GM18508 (cell line): ENCODE data around the gene ZNF827.
"Not testable (repeated sequence)": the region's sequence is repeated elsewhere in the genome, so short reads cannot be mapped to it uniquely, and the experiment has no call there.

Experiments
- ATAC-seq: cut with Tn5 transposase; IDR thresholded peaks from one replicate; pipeline ENCODE4 v1.9.1; 2021; ENCODE audit warnings: moderate number of reproducible peaks; ENCODE audit not compliant: insufficient read depth, unreplicated experiment

Gene ZNF827

DNA sequence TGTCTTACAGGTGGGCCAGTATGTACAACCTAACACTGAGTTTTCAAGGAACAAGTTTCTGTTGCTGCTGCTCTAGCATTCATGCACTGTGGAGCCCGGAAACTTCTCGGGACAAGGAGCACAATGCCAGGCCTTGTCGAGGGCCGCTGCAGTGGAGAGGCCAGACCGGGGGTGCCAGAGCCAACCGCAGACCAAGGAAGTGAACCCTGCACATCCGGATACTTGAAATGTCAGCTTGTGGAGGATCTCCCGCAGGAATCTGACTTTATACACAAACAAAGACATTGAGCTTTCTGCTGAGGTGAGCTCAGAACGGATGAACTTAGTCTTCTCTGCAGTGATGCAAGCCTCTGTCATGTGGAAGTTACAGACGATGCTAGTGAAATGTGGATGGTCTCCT lies 99.5 kb downstream of the ZNF827 start:
- ATAC-seq, result no peak

- not testable (repeated sequence) for ATAC-seq
Observed at GRCh38 chr4:145832384-145832783, 106.2 kb downstream of the ZNF827 start.

- peak; percentile 53 for ATAC-seq
Observed at GRCh38 chr4:145830699-145831098, 107.9 kb downstream of the ZNF827 start.

DNA sequence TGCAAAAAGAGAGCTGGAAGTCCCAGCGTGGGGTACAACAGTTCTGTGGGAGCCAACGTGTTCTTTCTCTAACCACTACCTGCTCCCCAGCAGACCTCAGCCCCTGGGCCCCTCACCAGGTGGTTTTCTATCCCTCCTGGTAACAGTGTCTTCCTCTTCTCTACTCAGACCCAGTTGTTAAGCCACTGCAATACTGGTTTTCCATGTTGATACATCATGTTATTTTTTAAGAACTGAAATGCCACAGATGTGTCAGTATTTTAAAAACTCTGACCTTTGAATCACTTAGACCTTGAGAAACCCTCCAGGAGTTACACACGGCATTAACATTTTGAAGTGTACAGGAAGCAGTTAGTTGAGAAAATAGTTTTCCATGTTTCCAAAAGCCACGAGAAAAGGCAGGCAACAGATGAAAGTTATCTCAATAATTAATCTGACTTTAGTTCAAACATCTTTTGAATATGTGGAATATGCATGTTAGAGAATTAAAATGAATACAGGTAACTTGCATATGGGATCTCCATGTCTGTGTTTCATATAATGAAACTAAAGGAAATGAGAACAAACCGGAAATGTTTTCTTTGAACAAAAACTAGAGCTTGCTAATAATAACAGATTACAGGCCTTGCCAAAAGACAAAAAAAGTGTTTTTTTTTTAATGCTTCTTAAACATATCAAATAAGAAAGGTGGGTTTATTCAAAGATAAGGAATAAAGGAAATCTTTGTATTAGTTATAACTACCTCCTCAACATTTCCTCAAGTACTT lies 108.8 kb downstream of the ZNF827 start:
- peak; percentile 38 for ATAC-seq

- peak; percentile 65 for ATAC-seq
Observed at GRCh38 chr4:145828802-145829485, 109.7 kb downstream of the ZNF827 start.

DNA sequence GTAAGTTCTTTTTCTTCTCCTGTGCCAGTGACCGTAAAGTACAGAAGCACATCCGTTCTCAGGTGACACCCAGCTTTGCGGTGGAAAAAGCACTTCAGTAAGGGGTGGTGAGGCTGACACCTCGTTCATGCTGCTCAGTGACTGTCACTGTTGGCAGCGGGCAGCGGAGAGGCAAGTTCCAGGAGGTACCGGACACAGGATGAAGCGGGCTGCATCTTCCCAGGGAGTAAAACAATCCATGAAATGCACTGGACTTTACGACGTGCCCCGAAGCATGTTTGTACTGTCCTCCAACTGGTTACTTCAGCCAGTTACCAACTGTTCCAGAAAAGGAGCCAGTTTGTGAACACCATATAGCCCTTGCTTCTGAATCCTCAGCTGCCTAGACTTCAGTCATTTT lies 110.7 kb downstream of the ZNF827 start:
- ATAC-seq, result no peak

DNA sequence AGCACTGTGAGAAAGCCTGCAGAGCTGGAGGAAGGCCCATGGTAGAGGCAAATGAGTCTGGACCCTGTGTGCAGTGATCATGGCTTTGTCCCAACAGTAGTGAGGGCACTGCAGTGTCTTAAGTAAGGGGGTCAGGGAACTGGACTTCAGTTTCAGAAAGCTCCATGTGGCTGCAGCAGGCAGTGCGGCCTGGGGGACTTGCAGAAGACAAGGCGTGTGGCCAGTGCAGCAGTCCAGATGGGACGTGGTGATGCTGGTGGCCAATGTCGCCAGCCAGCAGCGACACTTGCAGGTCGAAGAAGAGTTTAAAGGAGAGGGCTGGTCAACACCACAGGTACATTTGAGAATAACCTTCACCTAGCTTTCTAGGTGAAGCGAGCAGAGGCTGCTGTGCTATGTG lies 113.4 kb downstream of the ZNF827 start:
- no peak for ATAC-seq

- no peak for ATAC-seq
Observed at GRCh38 chr4:145824463-145824862, 114.2 kb downstream of the ZNF827 start.

- ATAC-seq, result no peak
Observed at GRCh38 chr4:145823743-145824142, 114.9 kb downstream of the ZNF827 start.

DNA sequence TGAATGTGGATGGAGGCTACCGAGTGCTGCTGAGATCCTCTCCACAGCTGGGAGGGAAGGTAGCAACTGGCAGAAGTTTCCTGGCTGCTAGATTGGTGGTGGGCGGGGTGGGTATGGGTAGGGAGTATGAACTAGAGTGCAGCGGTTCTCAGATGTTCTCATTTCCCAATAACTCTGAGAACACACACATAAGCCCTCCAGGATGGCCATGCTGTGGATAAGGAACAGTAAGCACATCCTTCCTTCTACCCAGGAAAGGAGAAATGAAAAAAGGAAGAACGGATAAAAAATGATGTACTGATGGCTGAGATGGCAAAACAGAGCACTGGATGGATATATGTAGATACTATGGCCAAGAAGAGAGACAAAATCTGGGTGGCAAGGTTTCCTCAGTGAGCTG lies 116.0 kb downstream of the ZNF827 start:
- ATAC-seq, result no peak

DNA sequence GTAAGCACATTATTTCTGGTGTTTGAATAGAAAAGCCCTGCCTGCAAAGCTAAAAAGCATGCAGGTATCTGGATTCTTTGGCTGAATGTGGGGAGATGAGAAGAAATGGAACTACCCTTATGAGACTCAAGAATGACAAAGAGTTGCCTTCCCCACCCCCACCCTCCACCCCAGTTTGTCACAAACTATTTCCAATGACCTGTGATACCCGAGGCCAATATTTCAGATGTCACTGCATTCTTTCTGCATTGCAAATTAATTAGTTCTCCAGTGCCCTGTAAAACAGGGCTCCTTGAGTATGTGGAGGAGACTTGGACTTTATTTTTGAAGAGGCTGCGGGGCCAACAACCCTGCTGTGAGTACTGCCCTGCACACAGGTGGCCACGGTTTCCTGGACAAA lies 116.4 kb downstream of the ZNF827 start:
- no peak for ATAC-seq

DNA sequence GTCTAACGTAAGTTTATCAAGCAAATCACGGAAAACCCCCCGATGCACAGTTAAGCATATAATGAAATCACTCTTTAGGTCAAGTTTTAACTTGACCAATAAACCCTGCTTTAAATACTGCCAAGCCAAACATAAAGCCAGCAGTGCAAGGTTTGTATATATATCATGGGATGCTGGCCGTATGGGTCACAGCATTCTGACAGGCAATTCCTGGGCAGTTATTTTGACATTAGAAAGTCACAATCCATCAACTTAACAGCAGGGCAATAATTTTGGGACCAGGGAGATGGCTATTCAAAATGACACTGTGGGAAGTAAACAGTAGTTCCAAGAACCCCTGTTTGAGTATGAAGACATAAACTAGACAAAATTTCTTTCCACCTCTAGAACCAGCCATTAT lies 116.9 kb downstream of the ZNF827 start:
- ATAC-seq, result no peak

- ATAC-seq, result no peak
Observed at GRCh38 chr4:145820407-145820806, 118.2 kb downstream of the ZNF827 start.

DNA sequence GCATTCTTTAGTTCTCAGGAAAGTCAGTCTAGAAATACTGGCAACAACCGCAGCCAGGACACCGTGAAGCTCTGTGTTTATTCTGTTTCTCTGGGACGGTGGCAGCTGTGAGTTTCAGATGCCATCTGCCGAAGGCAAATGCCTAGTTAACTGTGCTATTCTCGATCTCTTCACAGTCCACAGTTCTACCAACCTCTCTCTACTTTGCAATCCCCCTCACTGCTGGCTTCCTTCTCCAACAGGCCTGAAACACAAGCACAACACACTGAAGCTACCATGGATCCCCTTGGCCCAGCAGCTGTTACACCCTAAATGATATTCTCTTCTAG lies 118.8 kb downstream of the ZNF827 start:
- no peak for ATAC-seq

GRCh38 chr4:145819101-145819852 lies 119.3 kb downstream of the ZNF827 start:
- ATAC-seq, result no peak

- no peak for ATAC-seq
Observed at GRCh38 chr4:145818011-145818410, 120.6 kb downstream of the ZNF827 start.

DNA sequence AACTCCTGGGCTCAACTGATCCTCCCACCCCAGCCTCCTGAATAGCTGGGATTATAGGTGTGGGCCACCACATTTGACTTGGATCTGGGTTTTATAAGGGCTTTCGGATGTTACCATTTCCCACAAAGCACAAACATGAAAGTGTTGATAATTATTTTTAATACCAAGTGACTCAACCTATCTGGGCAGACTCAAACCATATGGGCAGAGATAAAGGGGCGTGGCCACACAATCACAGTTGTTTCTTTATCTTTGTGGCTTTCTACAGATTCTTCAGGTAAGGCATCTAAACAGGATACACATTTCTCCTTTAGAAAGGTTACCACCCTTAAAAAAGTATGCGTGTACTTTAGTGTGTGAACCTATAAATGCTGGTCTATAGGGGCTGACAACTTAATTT lies 122.5 kb downstream of the ZNF827 start:
- ATAC-seq, result no peak

GRCh38 chr4:145815626-145816025 lies 123.0 kb downstream of the ZNF827 start:
- ATAC-seq, result no peak

DNA sequence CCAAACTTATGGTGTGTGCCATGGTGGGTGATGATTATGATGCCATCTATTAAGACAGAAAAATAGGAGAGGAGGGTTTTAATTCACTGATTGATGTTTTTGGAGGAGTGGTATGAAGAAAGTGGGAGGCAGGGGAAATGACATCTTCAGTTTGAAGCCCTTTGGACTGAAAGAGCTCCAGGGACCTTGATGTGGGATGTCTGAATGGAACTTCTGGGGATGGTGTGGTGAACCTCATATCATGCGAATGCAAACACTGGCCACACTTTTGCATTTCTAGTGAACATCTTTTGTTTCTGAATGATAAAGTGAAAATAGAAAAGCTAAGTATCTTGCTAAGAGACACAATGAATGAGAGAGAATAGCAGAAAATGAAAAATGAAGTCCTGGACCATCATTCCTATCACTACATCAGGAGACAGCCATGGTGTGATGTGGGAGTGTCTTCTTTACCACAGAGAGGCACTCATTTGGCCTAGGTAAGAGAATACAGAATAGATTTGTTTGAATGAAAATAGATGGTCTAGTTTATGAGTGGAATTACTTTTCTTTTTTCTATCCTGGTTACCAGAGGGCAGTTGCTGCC lies 123.5 kb downstream of the ZNF827 start:
- ATAC-seq, result no peak

GRCh38 chr4:145814246-145814645 lies 124.4 kb downstream of the ZNF827 start:
- no peak for ATAC-seq

DNA sequence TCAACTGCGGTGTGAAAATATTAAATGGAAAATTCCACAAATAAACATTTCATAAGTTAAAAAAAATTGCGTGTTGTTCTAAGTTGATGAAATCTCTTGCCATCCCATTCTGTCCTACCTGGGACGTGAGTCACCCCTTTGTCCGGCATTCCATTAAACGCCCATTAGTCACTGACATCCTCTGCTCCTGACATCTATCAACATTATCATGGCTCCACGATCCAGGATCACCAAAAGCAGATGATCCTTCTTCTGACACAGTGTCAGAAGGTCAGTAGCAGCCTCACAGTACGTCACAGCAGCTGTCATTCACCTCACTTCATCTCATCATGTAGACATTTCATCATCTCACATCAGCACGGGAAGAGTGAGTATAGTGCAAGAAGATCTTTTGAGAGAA lies 125.7 kb downstream of the ZNF827 start:
- ATAC-seq, result no peak
